ENCODE results near the gene CLN6.

CLN6 gene

DNA sequence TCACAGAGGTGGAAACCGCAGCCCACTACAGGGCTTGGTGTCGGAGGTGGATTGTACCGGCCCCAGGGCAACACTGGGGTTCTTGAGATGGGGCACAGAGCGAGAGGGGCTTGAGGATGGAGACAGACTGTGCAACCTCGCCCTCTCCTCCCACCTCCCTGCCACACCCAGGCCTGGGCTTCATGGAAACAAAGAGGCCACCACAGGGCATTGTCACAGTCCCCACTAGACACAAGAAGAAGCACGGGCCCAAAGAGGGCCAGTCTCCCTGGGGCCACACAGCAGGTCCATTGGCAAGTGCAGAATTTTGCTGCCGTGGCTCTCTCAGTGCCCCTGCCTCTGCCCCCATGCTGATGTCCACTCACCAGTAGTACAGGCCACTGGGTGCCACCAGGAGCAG, 20.3 kb downstream of the CLN6 start:
- Histone ChIP-seq H3K9me3 (ENCODE audit: control insufficient read depth, insufficient read depth, low read length) (no peaks in the 10 kb centered on the region), H3K4me1 (ENCODE audit: control insufficient read depth, insufficient read depth, low read length) (peaks cover 11% of the 10 kb centered on the region), H3K9ac (ENCODE audit: low read depth, low read length) (no peak overlapping the region), H3K36me3 (ENCODE audit: control insufficient read depth, insufficient read depth, low read length) (peaks cover 9% of the 10 kb centered on the region), H3K27me3 (ENCODE audit: control insufficient read depth, insufficient read depth, low read length) (no peaks in the 10 kb centered on the region), H3K4me3 (ENCODE audit: low read depth, low read length) (no peak overlapping the region)

DNA sequence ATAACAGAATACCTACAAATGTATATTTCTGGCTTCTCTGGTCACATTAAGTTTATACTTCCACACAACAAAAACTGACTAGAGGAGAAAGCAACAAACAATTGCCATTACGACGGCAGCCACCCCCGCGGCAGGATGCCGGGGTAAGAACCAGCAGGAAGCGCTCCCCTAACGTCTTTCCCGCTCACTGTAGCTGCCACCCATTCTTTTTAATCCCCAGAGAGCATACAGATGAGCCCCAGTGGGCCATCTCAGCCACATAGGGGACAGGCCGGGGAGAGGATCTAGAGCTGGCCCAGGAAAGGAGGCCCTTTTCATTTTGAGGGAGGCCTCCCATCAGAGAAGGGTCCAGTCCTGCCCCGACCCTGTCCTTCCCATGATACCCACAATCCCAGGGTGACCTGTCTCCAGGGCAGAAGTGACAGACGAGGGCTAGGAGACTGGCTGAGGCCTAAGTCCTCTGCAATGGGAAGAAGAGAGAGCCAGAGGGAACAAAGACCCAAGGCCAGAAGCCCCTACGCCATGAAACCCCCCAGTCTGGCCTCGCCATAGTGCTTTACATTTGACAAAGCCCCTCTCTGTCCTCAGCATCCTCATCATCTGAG, 20.8 kb downstream of the CLN6 start:
- H3K4me3 ChIP-seq (ENCODE audit: low read depth, low read length), result no peak overlapping the region

DNA sequence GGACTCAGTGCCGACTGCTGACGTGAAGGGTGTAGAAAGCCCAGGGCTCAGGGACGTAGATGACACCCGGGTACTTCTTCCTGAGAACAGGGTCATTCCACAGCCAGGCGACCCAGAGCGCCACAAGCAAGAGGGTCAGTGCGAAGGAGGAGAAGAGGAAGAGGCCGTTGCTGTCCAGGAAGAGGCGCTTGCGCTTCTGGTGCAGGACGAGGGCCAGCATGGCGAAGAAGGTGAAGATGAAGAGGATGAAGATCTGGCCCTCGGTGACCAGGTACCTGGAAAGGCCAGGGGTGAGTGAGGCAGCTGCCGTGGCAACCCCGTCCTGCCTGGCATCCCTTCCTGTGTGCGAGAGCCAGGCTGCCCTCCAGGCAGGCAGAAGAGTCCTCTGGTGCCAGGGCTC, 21.4 kb downstream of the CLN6 start:
- Histone ChIP-seq H3K4me3 (ENCODE audit: low read depth, low read length) (no peak overlapping the region), H3K36me3 (ENCODE audit: control insufficient read depth, insufficient read depth, low read length) (peaks cover 6% of the 10 kb centered on the region), H3K9me3 (ENCODE audit: control insufficient read depth, insufficient read depth, low read length) (no peaks in the 10 kb centered on the region), H3K4me1 (ENCODE audit: control insufficient read depth, insufficient read depth, low read length) (peaks cover 11% of the 10 kb centered on the region), H3K27me3 (ENCODE audit: control insufficient read depth, insufficient read depth, low read length) (no peaks in the 10 kb centered on the region), H3K9ac (ENCODE audit: low read depth, low read length) (no peak overlapping the region)

More for the DNA sequence above, 20.8 kb downstream of the CLN6 start:
- no peaks in the 10 kb centered on the region for H3K9me3 ChIP-seq (ENCODE audit: control insufficient read depth, insufficient read depth, low read length)
- no peak overlapping the region for H3K9ac ChIP-seq (ENCODE audit: low read depth, low read length)
- peaks cover 6% of the 10 kb centered on the region for H3K36me3 ChIP-seq (ENCODE audit: control insufficient read depth, insufficient read depth, low read length)
- H3K27me3 ChIP-seq (ENCODE audit: control insufficient read depth, insufficient read depth, low read length), result no peaks in the 10 kb centered on the region
- H3K4me1 ChIP-seq (ENCODE audit: control insufficient read depth, insufficient read depth, low read length), result peaks cover 11% of the 10 kb centered on the region

DNA sequence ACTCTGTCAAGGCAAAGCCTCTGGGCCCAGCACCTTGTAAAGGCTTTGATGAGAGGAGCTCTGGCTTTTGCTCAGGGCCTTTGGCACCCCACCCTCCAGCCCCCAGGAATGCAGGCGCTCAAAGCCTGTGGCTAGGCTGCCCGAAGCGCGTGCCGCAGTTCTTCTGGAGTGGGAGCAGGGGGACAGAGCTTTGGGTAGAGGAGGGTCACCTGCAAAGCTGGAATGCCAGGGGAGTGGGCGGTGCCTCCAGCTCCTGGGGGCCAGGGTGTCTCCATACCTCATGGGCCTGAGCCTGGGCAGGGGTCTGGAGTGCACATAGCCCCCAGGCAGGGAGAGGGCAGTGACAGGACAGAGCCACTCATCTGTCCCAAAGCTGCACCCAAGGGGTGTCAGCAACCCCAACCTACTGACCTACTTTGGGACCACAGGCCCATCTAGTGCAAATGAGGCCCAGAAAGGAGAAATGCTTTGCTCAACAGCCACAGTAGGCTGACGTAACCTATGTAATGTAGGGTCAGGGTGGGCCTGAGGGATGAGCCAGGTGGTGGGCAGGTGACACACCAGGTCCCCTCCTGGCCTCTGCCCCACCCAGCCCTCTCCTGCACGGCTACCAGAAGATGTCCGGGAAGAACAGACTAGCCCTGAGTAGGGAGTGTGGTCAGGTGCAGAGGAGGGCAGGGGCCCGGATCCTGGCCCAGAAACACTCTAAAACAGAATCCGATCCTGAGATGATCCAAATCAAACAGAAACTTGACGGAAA, 22.2 kb downstream of the CLN6 start:
- Histone ChIP-seq H3K4me3 (ENCODE audit: low read depth, low read length) (no peak overlapping the region), H3K9me3 (ENCODE audit: control insufficient read depth, insufficient read depth, low read length) (no peaks in the 10 kb centered on the region), H3K9ac (ENCODE audit: low read depth, low read length) (peak overlapping the region; percentile 47), H3K36me3 (ENCODE audit: control insufficient read depth, insufficient read depth, low read length) (peaks cover 6% of the 10 kb centered on the region), H3K27me3 (ENCODE audit: control insufficient read depth, insufficient read depth, low read length) (no peaks in the 10 kb centered on the region), H3K4me1 (ENCODE audit: control insufficient read depth, insufficient read depth, low read length) (peaks cover 11% of the 10 kb centered on the region)

DNA sequence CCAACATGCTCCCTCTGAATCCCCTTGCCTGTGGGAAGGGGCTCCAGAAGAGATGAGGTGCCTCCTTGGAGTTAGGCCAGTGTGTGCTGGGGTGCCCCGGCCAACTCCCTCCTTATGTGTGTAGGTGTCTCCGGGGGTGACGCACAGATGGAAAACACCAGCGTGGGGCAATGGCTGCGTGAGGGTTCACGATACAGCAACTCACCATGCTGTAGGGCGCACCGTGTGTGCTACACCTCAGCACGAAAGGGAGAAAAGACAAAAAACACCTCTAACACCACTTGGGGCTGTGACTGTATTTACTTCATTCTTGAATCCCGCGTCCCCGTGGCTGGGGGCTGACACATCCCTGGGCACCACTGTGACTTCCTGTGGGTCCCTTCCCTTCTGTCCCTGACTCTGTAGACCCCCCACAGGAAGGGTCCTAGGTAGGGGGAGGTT, 22.8 kb downstream of the CLN6 start:
- Histone ChIP-seq H3K27me3 (ENCODE audit: control insufficient read depth, insufficient read depth, low read length) (no peaks in the 10 kb centered on the region), H3K36me3 (ENCODE audit: control insufficient read depth, insufficient read depth, low read length) (peaks cover 6% of the 10 kb centered on the region), H3K9ac (ENCODE audit: low read depth, low read length) (no peak overlapping the region), H3K9me3 (ENCODE audit: control insufficient read depth, insufficient read depth, low read length) (no peaks in the 10 kb centered on the region), H3K4me3 (ENCODE audit: low read depth, low read length) (no peak overlapping the region), H3K4me1 (ENCODE audit: control insufficient read depth, insufficient read depth, low read length) (peaks cover 13% of the 10 kb centered on the region)

DNA sequence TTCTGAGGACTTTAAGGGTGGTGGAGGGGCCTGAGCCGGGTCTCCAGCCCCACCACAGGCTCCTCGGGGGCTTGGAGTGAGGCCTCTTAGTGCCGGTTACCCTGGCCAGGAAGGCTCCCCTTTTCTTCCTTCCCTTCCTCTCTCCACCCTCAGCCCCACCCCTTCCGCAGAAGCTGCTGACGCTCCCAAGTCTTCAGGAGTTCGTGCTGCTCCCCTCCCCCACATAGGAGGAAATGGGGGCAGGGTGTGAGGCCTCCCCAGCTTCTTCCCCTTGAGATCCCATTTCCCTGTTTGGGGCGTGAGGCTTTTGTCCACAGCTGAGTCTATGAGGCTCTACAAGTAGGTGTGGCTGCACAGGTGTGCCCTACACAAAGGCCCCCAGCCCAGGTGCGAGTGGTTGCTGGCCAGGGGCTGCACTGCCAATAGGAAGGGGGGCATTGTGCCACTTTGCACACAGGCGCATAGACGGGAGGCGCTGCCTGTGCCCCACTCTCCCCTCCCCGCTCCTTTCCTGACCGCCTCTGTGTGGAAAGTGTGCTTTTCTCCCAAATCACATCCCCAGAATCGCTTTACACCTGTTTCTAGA, 23.5 kb downstream of the CLN6 start:
- Histone ChIP-seq H3K4me3 (ENCODE audit: low read depth, low read length) (no peak overlapping the region), H3K9me3 (ENCODE audit: control insufficient read depth, insufficient read depth, low read length) (no peaks in the 10 kb centered on the region), H3K36me3 (ENCODE audit: control insufficient read depth, insufficient read depth, low read length) (peaks cover 6% of the 10 kb centered on the region), H3K27me3 (ENCODE audit: control insufficient read depth, insufficient read depth, low read length) (no peaks in the 10 kb centered on the region), H3K9ac (ENCODE audit: low read depth, low read length) (no peak overlapping the region), H3K4me1 (ENCODE audit: control insufficient read depth, insufficient read depth, low read length) (peaks cover 18% of the 10 kb centered on the region)

DNA sequence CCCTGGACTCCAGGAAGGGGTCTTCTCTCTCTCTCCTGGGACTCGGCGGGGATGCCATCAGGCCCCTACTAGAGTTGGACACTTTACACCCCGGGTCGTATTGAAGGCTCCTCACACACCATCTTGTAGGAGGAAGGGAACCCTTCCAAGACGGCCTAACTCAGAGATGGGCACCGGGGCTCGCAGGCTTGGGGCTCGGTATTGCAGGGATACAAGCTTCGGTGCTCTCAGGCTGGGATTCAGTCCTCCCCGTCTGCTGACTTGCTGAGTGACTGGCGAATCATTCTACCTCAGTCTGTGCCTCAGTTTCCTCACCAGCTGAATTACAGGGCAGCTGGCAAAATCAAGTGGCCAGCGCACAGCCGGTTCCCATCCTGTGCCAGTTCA, 24.0 kb downstream of the CLN6 start:
- no peaks in the 10 kb centered on the region for H3K27me3 ChIP-seq (ENCODE audit: control insufficient read depth, insufficient read depth, low read length)
- H3K9ac ChIP-seq (ENCODE audit: low read depth, low read length), result no peak overlapping the region
- peaks cover 6% of the 10 kb centered on the region for H3K36me3 ChIP-seq (ENCODE audit: control insufficient read depth, insufficient read depth, low read length)
- H3K9me3 ChIP-seq (ENCODE audit: control insufficient read depth, insufficient read depth, low read length), result no peaks in the 10 kb centered on the region
- peaks cover 19% of the 10 kb centered on the region for H3K4me1 ChIP-seq (ENCODE audit: control insufficient read depth, insufficient read depth, low read length)
- H3K4me3 ChIP-seq (ENCODE audit: low read depth, low read length), result no peak overlapping the region

DNA sequence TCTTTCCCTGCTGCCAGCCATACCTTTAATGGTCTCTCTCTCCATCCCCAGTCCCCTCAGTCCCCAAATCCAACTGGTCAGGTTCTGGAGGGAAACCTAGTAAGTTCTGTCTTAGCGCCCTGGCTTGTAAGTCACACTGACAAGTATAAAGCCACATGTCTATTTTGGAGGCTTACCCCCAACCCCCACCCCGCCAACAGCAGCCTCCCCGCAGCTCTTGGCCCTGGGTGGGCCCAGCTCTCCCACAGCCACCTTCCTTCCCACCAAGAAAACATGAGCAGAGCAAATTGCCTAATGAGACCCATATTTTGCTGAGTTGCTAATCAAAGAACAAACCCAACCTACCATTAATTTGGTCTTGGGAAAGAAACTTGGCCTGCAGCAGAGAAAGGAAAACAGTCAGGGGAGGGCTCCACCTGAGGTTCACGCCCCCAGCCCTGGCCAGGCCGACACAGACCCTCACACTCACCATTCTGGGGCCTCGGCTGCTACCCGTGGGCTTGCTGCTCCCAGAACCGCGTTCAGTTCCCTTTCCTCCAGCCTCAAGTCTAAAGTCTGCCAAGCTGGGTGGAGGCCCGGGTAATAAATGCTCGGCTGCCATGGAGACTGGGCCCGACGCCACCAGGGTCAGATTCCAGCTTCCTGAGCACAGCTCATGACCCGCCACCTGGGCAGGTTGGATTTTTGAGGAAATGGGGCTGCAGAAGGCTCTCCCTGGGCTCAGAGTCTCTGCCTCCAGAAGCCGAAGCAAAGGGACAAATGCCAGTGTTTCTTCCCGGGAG, 24.6 kb downstream of the CLN6 start, which contains the start of gene CALML4:
TSS of gene CALML4 (minus strand) at position 557 of the 782 bp plus-strand sequence. CDS start at position 472, 85 bp downstream.
- Histone ChIP-seq H3K27me3 (ENCODE audit: control insufficient read depth, insufficient read depth, low read length) (no peaks in the 10 kb centered on the region), H3K9me3 (ENCODE audit: control insufficient read depth, insufficient read depth, low read length) (no peaks in the 10 kb centered on the region), H3K4me3 (ENCODE audit: low read depth, low read length) (no peak within 1 kb of the TSS), H3K9ac (ENCODE audit: low read depth, low read length) (no peak within 1 kb of the TSS), H3K4me1 (ENCODE audit: control insufficient read depth, insufficient read depth, low read length) (peaks cover 20% of the 10 kb centered on the region), H3K36me3 (ENCODE audit: control insufficient read depth, insufficient read depth, low read length) (peaks cover 6% of the 10 kb centered on the region)

DNA sequence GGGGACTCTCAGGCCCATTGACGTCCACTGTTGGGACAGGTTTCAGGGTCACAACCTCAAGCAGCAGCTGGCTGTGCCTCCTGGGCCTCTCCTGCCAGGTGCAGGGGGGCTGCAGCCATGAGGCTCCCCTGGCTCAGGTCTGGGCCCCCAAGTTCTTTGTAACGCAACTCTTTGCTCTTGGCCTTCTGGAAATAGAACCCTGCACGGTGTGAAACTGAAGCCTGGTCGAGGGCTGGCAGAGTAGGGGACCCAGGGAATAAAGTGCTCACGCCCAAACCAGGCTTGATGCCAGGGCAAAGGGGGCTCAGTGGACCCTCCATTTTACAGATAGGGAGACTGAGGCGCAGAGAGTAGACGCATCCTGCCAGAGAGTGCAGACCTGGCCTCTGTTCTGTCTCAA, 25.2 kb downstream of the CLN6 start:
- H3K9ac ChIP-seq (ENCODE audit: low read depth, low read length), result no peak overlapping the region
- H3K27me3 ChIP-seq (ENCODE audit: control insufficient read depth, insufficient read depth, low read length), result no peaks in the 10 kb centered on the region
- no peak overlapping the region for H3K4me3 ChIP-seq (ENCODE audit: low read depth, low read length)
- H3K4me1 ChIP-seq (ENCODE audit: control insufficient read depth, insufficient read depth, low read length), result peaks cover 20% of the 10 kb centered on the region
- peaks cover 6% of the 10 kb centered on the region for H3K36me3 ChIP-seq (ENCODE audit: control insufficient read depth, insufficient read depth, low read length)
- no peaks in the 10 kb centered on the region for H3K9me3 ChIP-seq (ENCODE audit: control insufficient read depth, insufficient read depth, low read length)

DNA sequence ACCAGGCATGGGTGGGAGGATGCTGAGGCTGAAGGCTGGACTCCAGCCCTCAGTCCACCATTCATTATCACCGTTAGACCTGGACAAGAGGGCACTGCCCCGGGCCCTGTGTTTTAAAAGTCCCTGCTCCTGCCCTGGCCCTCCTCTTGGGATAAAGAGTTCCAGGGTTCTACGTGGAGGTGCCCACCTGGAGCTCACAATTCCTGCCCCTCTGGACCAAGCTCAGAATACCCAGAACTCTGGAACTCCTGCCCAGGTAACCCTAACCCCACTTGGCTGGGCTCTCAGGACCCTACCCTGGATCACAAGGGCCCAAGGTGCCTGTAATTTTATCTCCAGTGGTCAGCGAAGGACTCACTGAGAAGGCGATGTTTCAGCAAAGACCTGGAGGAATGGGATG, 25.6 kb downstream of the CLN6 start:
- H3K9me3 ChIP-seq (ENCODE audit: control insufficient read depth, insufficient read depth, low read length), result no peaks in the 10 kb centered on the region
- peaks cover 20% of the 10 kb centered on the region for H3K4me1 ChIP-seq (ENCODE audit: control insufficient read depth, insufficient read depth, low read length)
- no peak overlapping the region for H3K9ac ChIP-seq (ENCODE audit: low read depth, low read length)
- H3K27me3 ChIP-seq (ENCODE audit: control insufficient read depth, insufficient read depth, low read length), result no peaks in the 10 kb centered on the region
- H3K4me3 ChIP-seq (ENCODE audit: low read depth, low read length), result no peak overlapping the region
- H3K36me3 ChIP-seq (ENCODE audit: control insufficient read depth, insufficient read depth, low read length), result peaks cover 6% of the 10 kb centered on the region

DNA sequence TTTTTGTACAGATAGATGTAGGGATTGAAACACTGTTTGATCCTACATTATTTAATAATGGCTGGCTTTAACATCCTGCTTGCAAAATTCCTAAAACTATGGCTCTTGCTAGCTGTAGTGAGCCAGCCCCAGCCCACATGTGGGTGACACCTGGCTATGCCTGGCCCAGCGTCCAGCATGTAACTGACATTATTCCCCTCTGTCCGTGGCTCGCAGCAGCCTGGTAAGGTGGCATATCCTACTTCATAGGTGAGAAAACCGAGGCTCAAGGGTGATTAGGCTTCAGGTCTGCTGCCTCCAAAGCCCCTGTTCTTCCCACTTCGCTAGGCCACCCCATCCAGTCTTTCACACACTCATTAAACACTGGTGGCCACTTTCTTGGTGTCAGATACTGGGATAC, 26.0 kb downstream of the CLN6 start:
- Histone ChIP-seq H3K4me3 (ENCODE audit: low read depth, low read length) (no peak overlapping the region), H3K4me1 (ENCODE audit: control insufficient read depth, insufficient read depth, low read length) (peaks cover 20% of the 10 kb centered on the region)

More for the DNA sequence above, 26.0 kb downstream of the CLN6 start:
- Histone ChIP-seq H3K27me3 (ENCODE audit: control insufficient read depth, insufficient read depth, low read length) (no peaks in the 10 kb centered on the region), H3K9ac (ENCODE audit: low read depth, low read length) (no peak overlapping the region), H3K36me3 (ENCODE audit: control insufficient read depth, insufficient read depth, low read length) (peaks cover 6% of the 10 kb centered on the region), H3K9me3 (ENCODE audit: control insufficient read depth, insufficient read depth, low read length) (no peaks in the 10 kb centered on the region)

All from iPS-15b (cell line).